Erythroblast (primary cell): ENCODE results near the gene MYNN.
A peak's percentile ranks its signal among the peaks of the same experiment; 100 is the strongest.
"Not testable (repeated sequence)": the region's sequence is repeated elsewhere in the genome, so short reads cannot be mapped to it uniquely, and the experiment has no call there.

Experiments used
- DNase-seq, 2 experiments: peaks; one replicate each; lab custom pipeline; 2025; lab: John Stamatoyannopoulos, UW
- GATA1 ChIP-seq: IDR thresholded peaks from 2 replicates; pipeline ENCODE4 v1.6.1; 2011; ENCODE audit warnings: low read depth, mild to moderate bottlenecking, control low read depth, low read length, moderate library complexity
- POLR2A ChIP-seq: IDR thresholded peaks from 2 replicates; pipeline ENCODE4 v1.6.1; 2011; ENCODE audit warnings: mild to moderate bottlenecking, low read length

Gene MYNN

DNA sequence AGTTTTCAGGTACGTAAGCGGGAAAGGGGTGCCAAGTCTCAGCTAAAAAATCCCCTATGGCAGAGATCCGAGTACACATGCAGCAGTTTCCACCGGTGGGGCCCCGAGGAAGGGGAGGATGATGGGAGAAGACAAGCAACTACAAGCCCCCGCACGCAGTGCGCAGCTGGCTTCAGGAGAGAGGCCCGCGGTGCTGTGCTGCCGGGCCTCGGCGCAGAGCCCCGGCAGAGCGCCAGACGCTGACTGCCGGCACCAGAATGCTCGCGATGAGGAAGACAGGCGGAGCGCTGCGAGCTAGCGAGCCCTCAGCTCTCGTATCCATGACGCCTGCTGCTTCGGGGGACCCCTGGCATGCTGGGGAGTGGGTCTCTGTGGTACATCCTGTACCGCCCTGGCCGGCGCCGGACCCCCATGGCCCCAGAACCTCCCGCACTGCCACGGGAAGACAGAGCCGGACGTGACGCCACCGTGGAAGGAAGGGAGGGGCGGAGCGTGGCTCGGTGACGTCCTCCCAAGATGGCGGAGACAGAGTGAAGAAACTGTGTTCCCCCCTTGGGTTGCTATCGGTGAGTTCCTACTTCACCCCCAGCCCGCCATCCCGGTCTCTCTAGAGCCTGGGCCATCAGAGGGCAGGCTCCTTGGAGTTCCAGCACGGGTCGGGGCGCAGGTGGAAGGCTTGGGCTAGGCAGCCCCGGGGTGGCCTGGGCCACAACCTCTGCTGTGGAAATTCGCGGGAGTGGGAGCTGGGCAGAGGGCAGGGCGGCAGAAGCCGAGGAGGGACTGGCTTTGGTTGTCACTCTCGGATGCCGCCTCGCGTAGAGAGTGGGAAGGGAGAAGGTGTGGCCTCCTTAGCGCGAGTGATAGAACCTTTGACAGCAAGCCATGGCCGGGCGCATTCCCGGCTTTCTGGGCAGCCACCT, at the start of gene MYNN:
Gene MYNN, plus strand, starts transcription at position 500 of the 920 bp plus-strand sequence. CDS start 900 bp downstream, outside the sequence.
- TF ChIP-seq POLR2A = peak; percentile 99
- TF ChIP-seq GATA1 = no peak
- peak; percentile 92 to 96 for DNase-seq

DNA sequence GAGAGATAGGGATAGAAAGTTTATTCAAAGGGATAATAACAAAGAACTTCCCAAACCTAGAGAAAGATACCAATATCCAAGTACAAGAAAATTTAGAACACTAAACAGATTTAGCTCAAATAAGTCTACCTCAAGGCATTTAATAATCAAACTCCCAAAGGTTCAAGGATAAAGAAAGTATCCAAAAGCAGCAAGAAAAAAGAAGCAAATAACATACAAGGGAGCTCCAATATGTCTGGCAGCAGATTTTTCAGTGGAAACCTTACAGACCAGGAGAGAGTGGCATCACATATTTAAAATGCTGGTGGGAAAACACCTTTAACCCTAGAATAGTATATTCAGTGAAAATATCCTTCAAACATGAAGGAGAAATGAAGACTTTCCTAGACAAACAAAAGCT, 41.3 kb upstream of the MYNN start:
- DNase-seq = not testable (repeated sequence)

DNA sequence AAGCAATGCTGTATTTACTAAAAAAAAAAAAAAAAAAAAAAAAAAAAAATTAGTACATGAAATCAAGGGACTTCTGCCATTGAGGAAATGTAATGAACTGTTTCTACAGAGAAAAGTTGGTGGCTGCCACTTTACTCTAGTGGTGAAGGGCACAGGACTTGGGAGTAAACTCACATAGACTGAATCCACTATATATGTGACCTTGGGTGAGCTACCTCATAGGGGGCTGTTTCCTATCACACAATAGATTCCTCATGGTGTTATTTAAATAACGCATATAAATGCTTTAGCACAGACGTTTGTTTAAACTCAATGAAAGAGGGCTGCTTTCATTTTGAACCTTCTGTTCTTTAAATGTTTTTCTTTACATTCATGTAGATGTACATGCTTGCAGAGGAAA, 34.1 kb upstream of the MYNN start:
- TF ChIP-seq GATA1 (no peak), POLR2A (no peak)
- no peak for DNase-seq

DNA sequence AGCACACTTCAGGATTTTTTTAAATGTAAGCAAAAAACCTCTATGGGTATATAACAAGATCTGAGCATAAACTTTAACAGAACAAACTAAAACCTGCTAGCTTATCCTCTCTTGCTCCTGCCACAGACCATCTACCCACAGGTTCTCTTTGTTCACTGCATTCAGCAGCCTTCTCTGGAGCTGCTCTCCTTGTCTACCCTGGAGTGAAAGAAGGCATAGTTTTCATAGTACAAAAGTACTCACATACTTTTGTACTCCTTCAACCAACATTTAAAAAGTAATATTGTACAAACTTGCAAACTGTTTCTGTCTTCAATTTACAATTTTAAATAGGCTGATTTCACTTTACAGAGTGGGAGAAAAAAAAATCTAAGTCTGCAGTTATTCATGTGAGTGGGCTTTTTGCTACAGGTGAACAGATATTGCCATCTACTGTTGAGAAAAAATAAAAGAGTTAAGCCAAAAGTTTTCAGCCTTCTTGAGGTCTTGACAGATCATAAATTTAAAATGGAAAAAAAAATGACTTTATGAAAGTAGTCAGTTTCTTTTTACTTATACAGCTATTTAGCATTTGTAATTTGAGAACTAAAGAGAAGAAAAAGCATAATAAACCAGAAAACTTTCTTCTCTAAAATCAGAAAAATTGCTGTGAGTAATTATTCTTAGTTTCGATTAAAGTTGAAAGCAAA, 28.7 kb upstream of the MYNN start:
- TF ChIP-seq GATA1 (no peak), POLR2A (no peak)
- peak in 1 of 2 experiments; percentile 7 for DNase-seq

DNA sequence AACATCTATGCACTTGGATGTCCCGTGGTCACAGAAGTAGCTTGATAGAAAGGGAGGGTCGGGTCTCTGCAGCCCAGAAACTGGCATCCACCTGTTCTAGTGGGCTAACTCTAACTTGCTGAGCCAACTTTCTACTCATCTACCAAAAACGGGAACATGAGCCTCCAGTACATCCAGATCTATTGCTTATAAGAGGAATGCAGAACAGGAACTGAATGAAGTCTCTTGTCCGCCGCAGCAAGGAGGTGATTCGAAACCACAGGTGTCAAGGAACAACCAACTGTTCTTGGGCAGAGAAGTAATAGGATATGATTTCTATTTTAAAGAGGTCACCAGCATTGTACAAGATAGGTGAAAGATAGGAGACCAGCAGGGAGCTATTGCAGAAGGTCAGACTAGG, 26.3 kb upstream of the MYNN start:
- DNase-seq = no peak
- TF ChIP-seq POLR2A (no peak), GATA1 (no peak)

DNA sequence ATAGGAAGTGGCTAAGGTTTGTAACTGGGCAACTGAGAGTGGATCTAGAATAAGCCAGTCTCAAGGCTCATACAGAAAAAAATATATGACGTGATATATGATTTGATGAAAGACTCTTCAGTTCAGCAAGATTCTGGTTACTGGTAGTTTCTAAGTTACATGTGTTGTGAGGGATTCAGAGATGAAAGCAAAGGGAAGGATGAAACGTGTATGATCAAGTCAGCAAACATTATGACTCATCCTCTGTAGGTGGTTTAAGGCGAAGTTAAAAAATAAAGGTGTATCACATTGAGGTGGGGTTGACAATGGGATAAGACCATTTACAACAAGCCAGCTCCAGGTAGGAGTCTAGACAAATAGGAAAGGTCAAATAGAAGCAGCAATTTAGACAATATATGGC, 24.5 kb upstream of the MYNN start:
- DNase-seq = no peak
- TF ChIP-seq GATA1 (no peak), POLR2A (no peak)

DNA sequence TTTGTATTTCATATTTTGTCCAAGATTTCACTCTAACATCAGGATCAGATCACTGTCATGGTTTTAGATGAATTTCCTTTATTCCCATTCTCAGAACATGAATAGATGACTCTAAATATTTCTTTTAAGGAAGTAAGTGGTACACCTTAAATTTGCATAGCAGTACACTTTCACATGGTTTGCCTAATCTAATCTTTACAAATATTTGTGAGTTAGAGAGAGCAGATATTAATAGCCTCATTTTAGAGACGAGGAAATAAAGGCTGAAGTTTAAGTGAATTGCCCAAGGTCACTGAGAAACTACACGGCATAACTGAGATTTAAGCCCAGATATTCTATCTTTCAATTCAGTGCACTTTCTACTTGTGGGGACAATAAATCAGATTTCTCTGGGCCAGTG, 22.5 kb upstream of the MYNN start:
- no peak for TF ChIP-seq GATA1
- TF ChIP-seq POLR2A = no peak
- DNase-seq = no peak

DNA sequence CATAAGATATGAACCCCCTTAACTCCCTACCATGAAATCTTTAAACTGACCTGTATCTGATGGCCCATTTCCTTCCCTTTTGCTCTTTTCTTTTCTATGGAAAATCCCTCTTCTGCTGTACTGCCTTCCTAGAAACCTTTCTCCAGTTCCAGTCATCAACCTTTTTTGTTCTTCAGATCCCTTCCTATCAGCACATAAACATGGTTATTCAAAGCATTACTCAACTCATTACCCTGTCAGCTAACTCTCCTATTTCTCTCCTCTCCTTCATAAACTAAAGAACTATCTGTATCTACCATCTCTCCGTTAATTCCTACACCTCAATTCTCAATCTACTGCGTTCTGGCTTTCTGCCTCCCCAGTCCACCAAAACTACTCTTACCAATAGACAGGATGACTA, 21.3 kb upstream of the MYNN start:
- TF ChIP-seq POLR2A (no peak), GATA1 (no peak)
- DNase-seq = no peak

DNA sequence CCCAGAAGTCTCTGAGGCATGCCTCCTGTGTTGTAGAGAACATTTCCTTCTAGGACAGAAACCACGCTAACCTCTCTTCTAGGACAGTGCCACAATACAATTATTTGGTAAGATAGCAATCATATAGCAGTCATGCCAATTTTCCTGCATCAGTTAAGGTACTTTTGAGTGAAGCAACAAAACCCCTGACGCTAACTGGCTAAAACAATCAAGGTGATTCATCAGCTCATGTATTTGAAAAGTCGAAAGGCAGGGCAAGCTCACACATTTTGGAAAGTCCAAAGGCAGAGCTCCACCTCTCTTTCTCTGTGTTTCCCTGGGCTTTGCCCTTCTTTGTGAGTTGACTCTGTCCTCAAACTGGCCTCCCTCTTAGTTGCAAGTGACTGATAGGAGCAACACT, 18.5 kb upstream of the MYNN start:
- DNase-seq = no peak
- TF ChIP-seq GATA1 (no peak), POLR2A (no peak)

DNA sequence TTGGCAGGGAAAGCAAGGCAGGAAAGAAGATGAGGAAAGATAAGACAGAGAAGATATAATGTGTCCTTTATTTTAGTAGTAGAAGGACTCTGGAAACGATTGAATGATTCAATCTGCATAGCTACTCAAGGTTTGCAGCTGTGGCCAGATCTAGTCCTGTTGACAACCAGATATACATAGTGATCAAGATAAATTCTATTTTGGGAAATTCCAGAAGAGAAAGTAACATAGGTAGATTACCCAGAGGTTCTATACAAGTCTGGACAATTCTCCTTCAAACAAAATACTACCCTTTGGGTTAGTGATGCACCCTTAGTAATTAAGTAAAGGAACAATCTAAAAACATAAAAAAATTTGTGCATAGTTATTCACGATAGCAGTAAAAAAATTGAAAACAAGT, 17.7 kb upstream of the MYNN start:
- no peak for DNase-seq
- no peak for TF ChIP-seq POLR2A
- no peak for TF ChIP-seq GATA1

DNA sequence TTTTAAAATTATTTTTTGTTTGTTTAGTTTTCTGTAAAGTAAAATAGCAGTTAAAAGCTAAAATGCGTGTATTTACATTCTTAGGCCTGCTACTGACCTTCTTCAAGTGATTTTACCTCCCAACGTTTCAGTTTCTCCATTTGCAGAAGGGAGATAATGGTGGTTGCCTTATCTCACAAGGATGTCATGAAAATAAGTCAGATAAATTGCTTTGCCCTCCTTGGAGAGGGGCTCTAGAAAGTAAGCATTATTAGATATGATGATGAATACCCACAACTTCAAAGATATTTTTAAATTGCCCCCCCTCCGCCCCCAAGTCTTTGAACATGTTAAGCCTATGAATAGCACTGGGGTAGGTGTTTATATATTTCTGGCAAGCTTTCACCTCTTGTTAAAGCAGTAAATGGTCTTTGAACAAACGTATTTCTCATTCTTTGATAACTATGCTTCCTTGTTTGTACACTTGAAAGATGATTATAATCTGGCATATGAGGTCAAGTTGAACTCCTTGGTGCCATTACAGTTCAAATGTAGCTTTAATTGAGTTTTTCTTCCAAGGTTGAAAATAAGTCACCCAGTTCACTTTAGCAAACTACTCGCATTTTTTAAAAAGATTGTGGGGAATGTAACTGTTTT, 14.7 kb upstream of the MYNN start:
- TF ChIP-seq GATA1 (no peak), POLR2A (no peak)
- peak; percentile 42 to 81 for DNase-seq

DNA sequence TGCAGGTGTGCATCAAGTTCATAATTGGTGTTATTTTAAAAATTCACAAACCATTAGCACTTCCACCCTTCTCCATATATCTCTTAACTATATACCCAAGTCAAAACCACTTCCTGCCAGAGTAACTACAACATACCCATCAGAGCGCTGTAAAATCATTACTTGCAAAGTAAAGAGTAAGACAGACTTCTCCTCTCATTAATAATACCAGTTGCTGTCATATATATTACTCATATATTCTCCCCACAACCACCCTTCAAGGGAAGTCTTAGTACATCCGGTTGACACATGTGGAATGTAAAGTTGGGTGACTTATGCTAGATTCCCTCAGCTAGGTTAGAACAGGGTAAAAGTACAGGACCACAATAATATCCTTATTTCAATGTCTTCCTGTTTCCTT, 13.9 kb upstream of the MYNN start:
- TF ChIP-seq POLR2A (no peak), GATA1 (no peak)
- no peak for DNase-seq

DNA sequence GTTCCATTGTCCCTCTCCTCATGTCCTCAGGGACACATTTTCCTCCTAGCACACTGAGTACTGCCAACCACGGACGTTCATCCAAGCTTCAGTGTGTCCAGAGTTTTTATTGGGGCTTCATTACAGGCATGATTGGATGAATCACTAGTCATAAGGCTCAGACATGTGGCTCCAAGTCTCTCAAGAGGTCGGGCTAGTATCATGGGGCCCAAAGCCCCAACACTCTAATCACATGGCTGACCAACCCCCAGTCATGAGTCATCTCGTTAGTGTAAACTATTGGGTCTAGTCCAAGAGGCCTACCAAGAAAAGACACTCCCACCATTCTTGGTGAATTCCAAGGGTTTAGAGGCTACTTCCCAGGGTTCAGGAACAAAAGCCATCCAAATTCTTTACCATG, 12.7 kb upstream of the MYNN start:
- DNase-seq = peak; percentile 29 to 39
- TF ChIP-seq POLR2A (no peak), GATA1 (no peak)

DNA sequence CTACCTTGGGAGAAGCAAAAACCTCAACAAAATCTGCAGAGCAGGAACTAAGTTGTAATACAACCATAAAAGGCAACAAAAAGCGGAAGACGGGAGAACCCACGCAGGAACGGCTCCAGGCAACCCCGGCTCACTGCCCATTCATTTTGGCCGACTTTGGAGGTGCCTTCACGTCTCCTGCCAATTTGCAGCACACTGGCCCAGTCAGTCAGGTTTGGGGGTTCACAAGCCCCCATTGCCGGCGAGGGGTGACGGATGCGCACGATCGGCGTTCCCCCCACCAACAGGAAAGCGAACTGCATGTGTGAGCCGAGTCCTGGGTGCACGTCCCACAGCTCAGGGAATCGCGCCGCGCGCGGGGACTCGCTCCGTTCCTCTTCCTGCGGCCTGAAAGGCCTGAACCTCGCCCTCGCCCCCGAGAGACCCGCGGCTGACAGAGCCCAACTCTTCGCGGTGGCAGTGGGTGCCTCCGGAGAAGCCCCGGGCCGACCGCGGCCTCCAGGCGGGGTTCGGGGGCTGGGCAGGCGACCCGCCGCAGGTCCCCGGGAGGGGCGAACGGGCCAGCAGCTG, 8.8 kb upstream of the MYNN start:
- no peak for TF ChIP-seq POLR2A
- no peak for TF ChIP-seq GATA1
- DNase-seq = peak; percentile 76 to 77
